Activated naive CD4-positive, alpha-beta T cell treated with anti-CD3 and anti-CD28 coated beads, Interleukin-2, amount 50 U/mL, for 72 hours (primary cell): Measurements from ENCODE around the gene ATP11B. TPM values are rescaled to one million over a fixed set of nuclear protein-coding genes. Genes with fewer than 3 reads are reported as not detected.
A peak's percentile ranks its signal among the peaks of the same experiment; 100 is the strongest.
"Not testable (repeated sequence)": the region's sequence is repeated elsewhere in the genome, so short reads cannot be mapped to it uniquely, and the experiment has no call there.

Experiments used
- ATAC-seq, 2 donors: fragments of 150-1000 bp; cut with Tn5 transposase; 2 replicates each; pipeline ENCODE4 v1.10.0; 2021; ENCODE audit warnings: mild to moderate bottlenecking in 2 of 2, moderate library complexity in 2 of 2
- DNase-seq, 2 donors: peaks; one replicate each; pipeline ENCODE4 v3.0.0; 2021 to 2022; ENCODE audit warnings: low spot score in 2 of 2
- H3K27ac Mint-ChIP-seq, 2 donors: one replicate each; pipeline ENCODE4 v1.8.0; 2022; ENCODE audit warnings: mild to moderate bottlenecking in 2 of 2, mixed read lengths in 2 of 2
- H3K36me3 Mint-ChIP-seq, 2 donors: one replicate each; pipeline ENCODE4 v1.8.0; 2022; ENCODE audit warnings: mixed read lengths in 2 of 2
- H3K9me3 Mint-ChIP-seq, 2 donors: one replicate each; pipeline ENCODE4 v1.8.0; 2022; ENCODE audit warnings: mixed read lengths in 2 of 2
- total RNA-seq, 2 donors: library from RNA; stranded (reverse); gene quantifications; one replicate each; pipeline ENCODE4 v1.2.3, GENCODE V29; 2022

The ATP11B gene
- total RNA-seq, 2 donors from 2014 or later = 93.3 to 105 TPM

DNA sequence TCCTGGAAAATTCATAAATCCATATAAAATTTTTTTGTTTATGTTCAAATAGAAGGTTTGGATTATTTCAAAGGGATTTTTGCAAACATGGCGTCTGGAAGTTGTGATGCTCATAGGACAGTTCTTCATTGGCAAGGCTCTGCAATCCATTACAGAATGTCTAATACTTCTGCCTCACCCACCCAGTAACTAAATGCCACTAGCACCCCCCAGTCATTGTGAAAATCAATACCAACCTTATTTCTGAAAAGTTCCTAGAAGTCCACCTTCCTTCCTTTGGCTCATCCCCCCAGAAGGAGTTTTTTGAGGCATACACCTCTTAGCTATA lies 17.9 kb downstream of the ATP11B start:
- no peaks in the 10 kb centered on the region for H3K36me3 Mint-ChIP-seq
- ATAC-seq = no peak
- H3K27ac Mint-ChIP-seq = no peak overlapping the region
- no peaks in the 10 kb centered on the region for H3K9me3 Mint-ChIP-seq
- no peak for DNase-seq

DNA sequence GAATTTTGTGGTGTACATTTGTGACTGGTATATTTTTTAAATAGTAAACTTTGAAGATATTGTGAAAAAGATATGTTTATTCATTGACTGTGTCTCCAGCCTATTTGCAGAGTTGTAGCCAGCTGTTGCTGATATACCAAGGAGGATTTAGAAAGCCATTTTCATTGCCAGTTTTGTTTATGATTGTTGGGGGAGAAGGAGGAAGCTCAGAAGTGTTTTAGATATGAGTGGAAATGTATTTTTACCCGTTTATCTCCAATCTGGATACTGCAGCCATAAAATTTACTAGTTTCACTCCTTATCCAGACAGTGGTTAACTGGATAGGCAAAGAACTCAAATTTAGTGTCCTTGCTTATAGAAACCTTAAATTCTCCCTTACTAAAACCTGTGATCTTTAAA lies 18.8 kb downstream of the ATP11B start:
- Mint-ChIP-seq H3K36me3 (no peaks in the 10 kb centered on the region), H3K9me3 (no peaks in the 10 kb centered on the region), H3K27ac (no peak overlapping the region)
- no peak for DNase-seq
- ATAC-seq = no peak

DNA sequence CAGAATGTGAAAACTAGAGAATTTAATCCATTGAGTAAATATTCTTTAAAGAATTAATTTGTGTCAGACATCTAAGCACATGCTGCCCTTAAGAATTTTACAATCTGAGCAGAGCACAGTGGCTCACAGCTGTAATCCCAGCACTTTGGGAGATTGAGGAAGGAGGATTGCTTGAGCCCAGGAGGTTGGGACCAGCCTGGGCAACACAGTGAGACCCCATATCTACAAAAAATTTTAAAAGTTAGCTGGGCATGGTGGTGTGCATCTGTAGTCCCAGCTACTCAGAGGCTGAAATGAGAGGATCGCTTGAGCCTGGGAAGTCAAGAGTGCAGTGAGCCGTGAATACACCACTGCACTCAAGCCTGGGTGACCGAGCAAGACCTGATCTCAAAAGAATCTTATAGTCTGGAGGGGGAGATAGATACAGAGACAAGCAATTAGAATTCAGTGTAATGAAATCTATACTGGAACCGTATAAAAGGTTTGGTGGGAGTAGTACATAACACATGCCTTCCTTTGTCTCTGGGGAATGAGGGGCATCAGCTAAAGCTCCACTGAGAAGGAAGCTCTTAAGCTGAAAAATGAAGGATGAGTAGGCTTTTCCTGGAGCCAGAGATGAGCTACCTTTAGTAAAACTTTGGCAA lies 21.2 kb downstream of the ATP11B start:
- Mint-ChIP-seq H3K27ac (no peak overlapping the region), H3K9me3 (no peaks in the 10 kb centered on the region), H3K36me3 (no peaks in the 10 kb centered on the region)
- ATAC-seq (no peak), DNase-seq (no peak)

DNA sequence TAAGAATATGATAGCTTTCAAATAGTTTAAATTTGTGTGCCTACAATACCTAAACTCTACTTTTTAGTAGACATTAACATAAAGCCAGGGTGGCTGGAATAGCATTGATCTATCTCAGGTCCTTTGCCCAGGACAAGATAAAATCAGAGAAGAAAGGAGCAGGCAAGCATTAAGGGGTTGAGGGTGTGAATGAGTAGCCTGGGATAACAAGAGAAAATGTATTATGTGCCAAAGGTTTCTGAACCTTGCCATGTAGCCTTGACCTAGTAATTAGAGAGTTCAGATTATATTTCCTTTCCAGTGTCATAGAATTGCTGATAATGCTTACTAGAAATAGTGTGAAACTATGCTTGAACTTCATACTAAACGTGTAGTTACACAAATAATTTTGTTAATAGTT lies 22.9 kb downstream of the ATP11B start:
- Mint-ChIP-seq H3K36me3 (peaks cover 0 to 4% of the 10 kb centered on the region in 2 donors), H3K27ac (no peak overlapping the region), H3K9me3 (no peaks in the 10 kb centered on the region)
- ATAC-seq = no peak
- DNase-seq = no peak

DNA sequence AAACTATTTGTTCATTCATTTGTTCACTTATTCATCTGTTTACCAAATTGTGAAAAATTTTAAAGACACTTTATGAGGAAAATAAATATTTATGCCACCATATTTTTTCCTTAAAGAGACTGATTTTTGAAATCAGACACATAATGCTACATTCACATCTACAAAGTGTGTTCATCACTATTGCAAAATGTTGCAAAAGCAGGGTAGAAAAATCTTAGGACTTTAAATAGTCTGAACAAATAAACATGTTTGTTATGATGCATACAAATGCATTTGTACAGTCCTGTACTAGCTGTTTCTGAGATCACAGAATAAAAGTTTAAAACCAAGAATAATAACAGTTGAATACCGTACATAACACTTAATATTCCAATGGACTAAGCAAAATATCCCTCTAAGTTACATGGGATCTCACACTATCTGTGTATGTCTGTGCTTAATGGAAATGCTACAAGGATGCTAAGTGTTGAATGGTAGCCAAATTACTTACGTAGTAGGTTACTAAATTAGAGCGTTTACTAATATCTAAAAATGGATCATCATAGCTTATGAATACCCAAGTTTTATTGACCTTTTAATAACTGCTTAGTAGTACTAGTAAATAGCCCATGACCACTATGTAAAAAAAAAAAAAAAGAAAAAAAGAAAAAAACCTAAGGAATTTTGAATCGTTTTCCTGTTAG lies 25.1 kb downstream of the ATP11B start:
- Mint-ChIP-seq H3K9me3 (no peaks in the 10 kb centered on the region), H3K36me3 (peaks cover 6 to 22% of the 10 kb centered on the region in 2 donors), H3K27ac (no peak overlapping the region)
- DNase-seq (no peak), ATAC-seq (no peak)

DNA sequence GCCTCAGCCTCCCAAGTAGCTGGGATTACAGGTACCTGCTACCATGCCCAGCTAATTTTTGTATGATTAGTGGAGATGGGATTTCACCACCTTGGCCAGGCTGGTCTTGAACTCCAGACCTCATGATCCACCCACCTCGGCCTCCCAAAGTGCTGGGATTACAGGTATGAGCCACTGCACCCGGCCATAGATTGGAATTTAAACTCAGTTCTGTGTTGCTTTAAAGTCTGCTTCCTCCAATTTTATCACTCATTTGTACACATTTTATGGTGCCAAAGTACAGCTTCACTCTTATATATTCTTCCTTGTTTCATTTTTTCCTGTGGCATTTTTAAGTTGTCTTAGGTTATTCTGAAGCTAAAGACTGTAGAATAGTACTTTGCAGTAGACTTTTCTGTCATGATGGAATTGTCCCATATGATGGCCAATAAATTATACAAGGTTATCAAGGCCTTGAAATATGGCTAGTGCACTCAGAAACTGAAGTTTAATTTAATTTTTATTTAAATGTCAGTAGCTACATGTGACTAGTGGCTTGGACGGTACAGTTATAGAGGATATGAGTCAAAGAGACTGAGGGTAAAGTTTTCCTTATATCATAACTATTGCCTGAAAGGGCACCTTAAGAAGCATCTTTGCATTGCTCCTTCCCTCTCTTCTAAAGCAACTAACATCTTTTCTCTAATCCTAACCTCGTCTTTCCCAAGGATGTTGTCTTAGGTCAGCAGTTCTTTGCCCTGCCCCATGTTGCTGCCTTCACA lies 28.1 kb downstream of the ATP11B start:
- DNase-seq (no peak), ATAC-seq (no peak)
- H3K9me3 Mint-ChIP-seq = no peaks in the 10 kb centered on the region
- H3K27ac Mint-ChIP-seq = no peak overlapping the region
- peaks cover 6 to 40% of the 10 kb centered on the region in 2 donors for H3K36me3 Mint-ChIP-seq

DNA sequence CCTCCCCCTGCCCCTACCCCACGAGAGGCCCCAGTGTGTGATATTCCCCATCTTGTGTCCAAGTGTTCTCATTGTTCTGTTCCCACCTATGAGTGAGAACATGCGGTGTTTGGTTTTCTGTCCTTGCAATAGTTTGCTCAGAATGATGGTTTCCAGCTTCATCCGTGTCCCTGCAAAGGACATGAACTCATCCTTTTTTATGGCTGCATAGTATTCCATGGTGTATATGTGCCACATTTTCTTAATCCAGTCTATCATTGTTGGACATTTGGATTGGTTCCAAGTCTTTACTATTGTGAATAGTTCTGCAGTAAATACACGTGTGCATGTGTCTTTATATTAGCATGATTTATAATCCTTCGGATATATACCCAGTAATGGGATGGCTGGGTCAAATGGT lies 29.0 kb downstream of the ATP11B start:
- H3K27ac Mint-ChIP-seq, DNase-seq, ATAC-seq, H3K9me3 Mint-ChIP-seq: not testable (repeated sequence)
- peaks cover 6 to 40% of the 10 kb centered on the region in 2 donors for H3K36me3 Mint-ChIP-seq

DNA sequence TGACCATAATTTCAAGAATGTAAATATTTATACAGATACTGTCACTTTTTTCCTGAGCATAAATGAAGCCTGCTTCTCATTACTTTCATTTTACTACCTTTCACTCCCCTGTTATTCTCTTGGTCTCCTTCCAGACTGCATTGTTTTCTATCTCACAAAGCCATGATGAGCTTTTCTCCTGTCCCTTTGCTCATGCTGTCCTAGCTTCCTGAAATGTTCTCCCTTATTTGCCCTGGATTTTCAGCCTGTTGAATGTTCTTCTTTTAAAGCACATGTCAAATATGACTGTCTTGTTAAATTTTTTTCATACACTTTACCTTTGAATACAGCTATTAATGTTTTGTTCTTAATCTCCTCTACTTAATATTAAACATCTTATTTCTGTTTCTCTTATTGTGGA lies 31.7 kb downstream of the ATP11B start:
- no peak for DNase-seq
- Mint-ChIP-seq H3K9me3 (no peaks in the 10 kb centered on the region), H3K27ac (no peak overlapping the region), H3K36me3 (peaks cover 6 to 40% of the 10 kb centered on the region in 2 donors)
- ATAC-seq = no peak

DNA sequence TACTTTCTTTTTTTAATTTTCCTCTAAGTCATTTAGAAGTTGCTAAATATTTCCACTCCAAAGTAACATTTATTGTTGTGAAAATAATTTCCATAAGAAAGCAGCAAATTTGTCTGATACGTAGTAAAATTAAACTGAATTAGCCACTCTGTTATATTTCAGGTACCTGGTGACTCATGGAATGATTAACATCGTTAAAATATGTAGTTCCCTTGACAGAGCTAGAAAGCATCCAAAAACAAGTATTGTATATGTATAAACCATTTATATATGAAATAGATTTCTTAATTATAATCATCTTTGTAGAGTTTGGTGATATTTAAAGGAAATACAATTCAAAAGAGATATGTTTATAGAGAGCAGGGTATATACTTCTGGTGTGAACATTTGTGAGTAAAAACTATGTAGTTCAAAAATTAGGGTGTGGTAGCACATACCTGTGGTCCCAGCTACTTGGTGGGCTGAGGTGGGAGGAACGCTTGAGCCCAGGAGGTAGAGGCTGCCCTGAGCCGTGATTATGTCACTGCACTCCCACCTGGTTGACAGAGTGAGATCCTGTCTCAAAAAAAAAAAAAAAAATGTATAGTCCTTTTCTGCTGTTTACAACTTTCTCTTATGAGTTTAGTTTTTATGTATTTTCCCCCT lies 36.6 kb downstream of the ATP11B start:
- Mint-ChIP-seq H3K9me3 (no peaks in the 10 kb centered on the region), H3K27ac (no peak overlapping the region), H3K36me3 (peaks cover 6 to 15% of the 10 kb centered on the region in 2 donors)
- ATAC-seq (no peak), DNase-seq (no peak)

DNA sequence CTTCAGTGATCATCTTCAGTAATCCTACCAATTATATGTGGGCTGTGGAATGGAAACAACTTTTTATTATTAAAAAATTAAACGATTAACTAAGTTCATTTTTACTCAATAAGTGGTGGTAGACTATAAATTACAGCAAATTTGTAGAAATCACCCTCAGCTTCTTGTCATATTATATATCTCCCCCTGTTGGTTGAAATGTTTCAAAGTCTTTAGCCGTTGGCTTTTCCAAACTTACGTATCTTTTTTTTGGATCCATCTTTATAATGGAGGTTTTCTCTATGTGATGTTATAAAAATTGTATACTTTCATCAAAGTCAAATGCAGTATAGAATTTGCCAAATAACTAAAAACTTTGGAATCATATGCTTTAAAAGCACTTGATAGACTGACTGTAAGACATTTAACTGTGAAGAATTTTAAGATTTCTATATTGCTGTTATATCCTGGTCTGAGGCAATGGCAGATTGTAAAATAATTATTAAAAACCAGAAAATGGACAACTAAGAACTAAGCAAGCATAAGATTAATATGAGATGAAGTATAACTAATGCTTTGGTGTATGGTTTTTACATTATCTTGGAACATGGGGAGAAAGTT lies 44.7 kb downstream of the ATP11B start:
- Mint-ChIP-seq H3K9me3 (no peaks in the 10 kb centered on the region), H3K36me3 (peaks cover 0 to 7% of the 10 kb centered on the region in 2 donors), H3K27ac (no peak overlapping the region)
- DNase-seq (no peak), ATAC-seq (no peak)

DNA sequence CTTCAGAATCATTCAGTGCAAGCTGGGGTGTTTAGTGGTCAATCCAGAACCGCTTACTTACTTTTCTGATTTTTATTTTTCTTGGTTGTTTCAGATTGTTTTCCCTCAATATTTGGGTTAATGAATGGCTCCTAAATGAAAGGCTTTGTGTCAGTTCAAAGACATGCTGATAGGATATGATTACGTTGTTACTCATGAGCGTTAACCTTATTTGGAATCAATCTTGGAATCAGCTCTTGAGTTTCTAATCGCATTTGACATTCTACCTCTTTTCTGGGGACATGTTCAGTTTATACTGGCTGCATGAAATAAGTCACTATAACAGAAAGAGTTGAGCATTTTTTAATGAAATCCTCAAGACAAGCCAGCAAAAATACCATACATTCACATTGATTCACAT lies 50.2 kb downstream of the ATP11B start:
- H3K36me3 Mint-ChIP-seq = peaks cover 0 to 19% of the 10 kb centered on the region in 2 donors

DNA sequence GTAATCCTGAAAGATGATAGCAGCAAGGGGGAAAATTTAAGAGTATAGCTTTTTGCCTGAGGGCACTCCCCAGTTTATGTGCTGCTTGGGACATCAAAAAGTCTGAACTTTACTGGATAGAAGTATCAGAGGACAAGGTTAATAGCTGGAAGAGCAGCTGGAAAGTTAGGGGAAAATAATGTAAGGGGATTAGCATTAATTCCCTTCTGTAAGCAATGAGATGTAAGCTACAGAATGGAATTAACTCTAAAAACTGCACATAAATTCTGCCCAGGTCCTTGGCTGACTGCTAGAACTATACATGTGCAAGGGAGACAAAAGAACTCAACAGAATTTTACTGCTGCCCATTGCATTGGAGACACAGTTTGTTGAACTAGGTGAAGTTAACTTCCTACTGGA lies 55.6 kb downstream of the ATP11B start:
- peaks cover 4 to 24% of the 10 kb centered on the region in 2 donors for H3K36me3 Mint-ChIP-seq
- ATAC-seq (no peak), DNase-seq (no peak)
- H3K9me3 Mint-ChIP-seq = no peaks in the 10 kb centered on the region
- no peak overlapping the region for H3K27ac Mint-ChIP-seq

More for the DNA sequence above, 50.2 kb downstream of the ATP11B start:
- no peak overlapping the region for H3K27ac Mint-ChIP-seq
- no peaks in the 10 kb centered on the region for H3K9me3 Mint-ChIP-seq
- ATAC-seq (no peak), DNase-seq (no peak)

DNA sequence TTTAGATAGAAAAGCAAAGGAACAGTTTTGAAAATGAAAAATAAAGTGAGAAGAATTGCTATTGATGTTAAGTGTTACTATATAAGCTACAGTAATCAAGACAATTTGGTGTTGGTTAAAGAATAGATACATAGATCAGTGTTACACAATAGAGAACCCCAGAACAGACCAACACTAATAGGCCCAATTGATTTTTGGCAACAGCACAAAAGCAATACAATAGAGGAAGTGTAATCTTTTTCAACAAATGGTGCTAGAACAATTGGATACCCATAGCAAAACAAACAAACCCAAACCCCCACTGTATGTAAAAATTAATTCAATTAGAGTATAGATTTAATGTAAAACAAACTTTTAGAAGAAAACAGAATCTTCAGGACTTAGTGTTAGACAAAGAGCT lies 61.8 kb downstream of the ATP11B start:
- Mint-ChIP-seq H3K36me3 (peaks cover 4 to 11% of the 10 kb centered on the region in 2 donors), H3K27ac (no peak overlapping the region), H3K9me3 (no peaks in the 10 kb centered on the region)
- DNase-seq = no peak
- ATAC-seq = no peak

DNA sequence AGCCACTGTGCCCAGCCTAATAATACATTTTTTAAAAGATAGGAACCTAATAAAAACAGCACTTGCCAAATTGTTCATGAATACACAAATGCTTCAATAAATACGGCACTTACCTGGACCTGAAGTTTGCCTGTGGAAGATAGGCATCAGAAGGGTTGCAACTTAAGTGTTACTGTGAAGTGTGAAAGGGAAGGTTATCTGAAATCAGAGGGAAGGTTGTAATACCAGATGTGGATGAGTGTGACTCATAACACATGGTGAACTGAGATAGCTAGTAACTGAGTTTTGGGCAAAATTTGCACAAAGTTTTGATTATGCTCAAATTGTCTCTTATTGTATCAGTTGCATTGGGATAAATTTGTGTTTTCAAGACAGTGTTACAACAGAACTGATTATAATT lies 68.0 kb downstream of the ATP11B start:
- ATAC-seq (peak in 1 of 2 donors; percentile 37), DNase-seq (no peak)
- Mint-ChIP-seq H3K36me3 (no peaks in the 10 kb centered on the region), H3K9me3 (no peaks in the 10 kb centered on the region), H3K27ac (peak overlapping the region in 1 of 2 donors; percentile 60)

DNA sequence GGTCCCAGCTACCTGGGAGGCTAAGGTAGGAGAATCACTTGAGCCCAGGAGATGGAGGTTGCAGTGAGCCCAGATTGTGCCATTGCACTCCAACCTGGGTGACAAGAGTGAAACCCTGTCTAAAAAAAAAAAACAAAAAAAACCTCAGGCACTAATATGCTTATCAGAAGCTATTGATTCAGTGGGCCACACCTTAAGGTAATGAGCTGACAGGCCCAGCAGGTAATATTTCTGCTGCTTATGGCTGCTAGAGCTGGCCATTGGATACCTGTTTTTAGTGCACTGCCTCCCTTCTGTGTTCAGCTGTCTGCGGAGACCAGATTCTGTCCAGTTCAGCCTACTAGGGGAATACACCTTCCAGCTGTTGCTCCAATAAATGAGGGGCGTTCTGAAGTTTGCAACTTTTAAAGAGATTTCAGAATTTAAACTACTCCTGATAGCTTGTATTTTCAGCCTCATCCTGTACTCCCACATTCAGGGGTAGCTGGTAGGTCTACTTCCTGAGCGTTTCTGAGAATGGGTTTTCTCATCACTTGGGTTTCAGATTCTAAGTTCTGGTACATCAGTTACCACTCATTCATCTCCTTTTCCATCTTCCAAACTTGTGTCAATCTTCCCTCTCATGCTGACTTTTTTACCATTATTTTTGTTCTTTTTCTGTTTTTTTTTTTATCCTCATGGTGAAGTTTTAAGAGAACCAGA lies 69.0 kb downstream of the ATP11B start:
- peak overlapping the region in 1 of 2 donors; percentile 6 for H3K27ac Mint-ChIP-seq
- ATAC-seq = peak in 1 of 2 donors; percentile 53
- no peaks in the 10 kb centered on the region for H3K9me3 Mint-ChIP-seq
- H3K36me3 Mint-ChIP-seq = no peaks in the 10 kb centered on the region
- DNase-seq = no peak

DNA sequence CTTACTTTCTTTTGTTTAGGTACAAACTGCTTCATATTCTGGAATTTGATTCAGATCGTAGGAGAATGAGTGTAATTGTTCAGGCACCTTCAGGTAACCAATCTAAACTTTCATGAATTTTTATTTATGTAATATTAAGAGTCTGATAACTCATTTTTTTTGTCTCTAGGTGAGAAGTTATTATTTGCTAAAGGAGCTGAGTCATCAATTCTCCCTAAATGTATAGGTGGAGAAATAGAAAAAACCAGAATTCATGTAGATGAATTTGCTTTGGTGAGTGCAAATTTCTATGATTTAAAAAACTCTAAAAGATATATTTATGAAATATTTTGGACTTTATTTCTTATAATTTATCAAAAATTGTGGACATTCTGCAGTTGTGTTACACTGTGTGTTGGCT lies 75.8 kb downstream of the ATP11B start:
- Mint-ChIP-seq H3K27ac (no peak overlapping the region), H3K9me3 (no peaks in the 10 kb centered on the region), H3K36me3 (no peaks in the 10 kb centered on the region)
- ATAC-seq = no peak
- no peak for DNase-seq
